ENCODE data around the gene FMNL2.

Gene FMNL2

DNA sequence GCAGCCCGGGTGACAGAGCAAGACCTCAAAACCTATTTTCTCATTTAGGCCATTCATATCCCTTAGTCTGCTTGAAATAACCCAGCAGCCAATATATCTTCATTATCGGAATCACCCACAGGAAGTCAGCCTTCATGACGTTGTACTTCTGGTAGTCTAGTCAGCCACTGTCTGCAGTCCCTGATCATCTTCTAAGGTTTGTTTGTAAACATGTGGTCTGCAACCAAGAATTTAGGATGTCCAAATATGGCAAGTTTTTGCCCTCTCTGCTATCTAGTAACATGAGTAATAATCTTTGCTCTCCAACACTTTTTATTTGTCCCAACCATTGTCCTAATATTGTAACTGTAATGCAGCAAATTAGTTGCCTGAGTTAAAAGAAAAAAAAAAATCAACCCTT is 289.8 kb downstream of the FMNL2 start:
- no peak for DNase-seq

- DNase-seq: peak; percentile 59
Observed at GRCh38 chr2:152626911-152627339, 292.0 kb downstream of the FMNL2 start.

GRCh38 chr2:152627351-152627957 is 292.5 kb downstream of the FMNL2 start:
- peak; percentile 36 for DNase-seq

- no peak for DNase-seq
Observed at GRCh38 chr2:152629202-152629601, 294.2 kb downstream of the FMNL2 start.

DNA sequence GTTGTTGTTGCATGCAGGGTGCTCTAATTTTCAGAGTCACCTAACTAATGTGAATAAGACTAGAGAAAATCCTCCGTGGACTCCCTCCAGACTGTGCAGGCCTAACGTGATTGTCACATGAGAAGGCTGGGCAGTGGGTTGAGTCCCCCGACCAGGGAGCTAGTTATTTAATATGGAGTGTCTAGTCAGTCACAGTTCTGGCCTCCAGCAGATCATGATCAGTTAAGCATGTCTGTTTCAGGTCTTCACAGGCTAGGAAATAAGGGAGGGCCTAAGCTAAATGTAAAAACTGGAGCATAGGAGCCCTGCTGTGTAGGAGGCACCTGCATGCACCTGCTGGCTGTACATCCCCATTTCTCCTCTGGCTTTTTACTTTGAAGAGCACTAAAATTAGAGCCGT is 295.5 kb downstream of the FMNL2 start:
- no peak for DNase-seq

GRCh38 chr2:152632736-152633135 is 297.8 kb downstream of the FMNL2 start:
- peak; percentile 32 for DNase-seq

DNA sequence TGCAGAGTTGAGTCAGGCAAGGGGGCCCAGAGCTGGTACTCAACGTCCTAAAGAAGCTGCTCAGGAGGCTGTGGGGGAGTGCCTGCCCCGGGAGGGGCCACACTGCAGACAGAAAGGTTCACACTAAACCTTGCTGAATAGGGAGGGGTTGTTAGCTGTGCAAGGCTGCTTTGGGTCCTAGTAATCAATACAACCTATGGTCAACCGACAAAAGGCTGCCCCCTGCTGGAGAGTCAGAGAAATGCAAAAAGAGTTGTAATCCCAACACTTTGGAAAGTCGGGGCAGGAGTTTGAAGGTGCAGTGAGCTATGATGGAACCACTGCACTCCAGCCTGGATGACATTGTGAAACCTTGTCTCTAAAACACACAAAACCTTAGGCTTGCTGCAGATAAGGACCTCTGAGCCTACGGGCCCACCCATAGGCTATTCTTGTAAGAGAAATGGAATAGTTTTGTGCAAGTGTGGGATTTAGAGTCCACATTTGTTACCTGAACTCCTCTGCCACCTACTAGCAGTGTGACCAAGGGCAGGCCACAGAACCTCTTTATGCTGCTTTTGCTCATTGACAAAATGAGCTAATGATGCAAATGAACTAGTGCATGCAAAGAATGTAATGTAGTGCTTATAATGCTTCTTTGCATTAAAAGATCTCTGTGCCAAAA is 300.8 kb downstream of the FMNL2 start:
- DNase-seq: peak; percentile 59

GRCh38 chr2:152637251-152637650 is 302.3 kb downstream of the FMNL2 start:
- DNase-seq: no peak

- DNase-seq: no peak
Observed at GRCh38 chr2:152638056-152638455, 303.1 kb downstream of the FMNL2 start.

GRCh38 chr2:152638590-152638989 is 303.6 kb downstream of the FMNL2 start:
- no peak for DNase-seq

DNA sequence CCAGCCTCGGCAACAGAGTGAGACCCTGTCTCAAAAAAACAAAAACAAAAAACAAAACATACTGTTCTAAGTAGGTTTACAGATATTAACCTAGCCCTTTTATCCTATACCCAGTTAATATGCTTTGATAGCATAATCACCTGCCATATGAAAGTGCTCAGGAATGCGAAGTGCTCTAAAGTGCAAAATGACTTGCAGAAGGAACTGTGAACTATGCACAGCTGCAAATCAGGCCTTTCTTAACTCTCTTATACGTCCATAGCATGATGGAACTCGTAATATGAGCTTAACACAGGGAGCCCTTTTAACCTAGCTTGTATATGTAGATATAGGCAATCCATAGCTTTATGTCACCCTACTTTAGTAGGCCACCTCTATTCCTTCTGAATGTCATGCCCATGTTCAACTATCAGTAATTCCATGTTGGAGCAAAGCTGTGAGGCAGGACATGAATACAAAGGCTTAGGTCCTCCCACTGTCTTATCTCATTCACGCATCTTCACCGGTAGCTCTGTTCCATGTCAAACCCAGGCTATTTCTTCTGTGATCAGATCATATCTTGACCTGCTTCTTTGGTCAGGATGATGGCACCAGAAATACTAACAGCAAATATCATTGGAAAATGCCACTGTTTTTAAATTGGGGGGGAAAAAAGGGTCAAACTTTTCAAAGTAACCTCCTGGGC is 309.4 kb downstream of the FMNL2 start:
- no peak for DNase-seq

DNA sequence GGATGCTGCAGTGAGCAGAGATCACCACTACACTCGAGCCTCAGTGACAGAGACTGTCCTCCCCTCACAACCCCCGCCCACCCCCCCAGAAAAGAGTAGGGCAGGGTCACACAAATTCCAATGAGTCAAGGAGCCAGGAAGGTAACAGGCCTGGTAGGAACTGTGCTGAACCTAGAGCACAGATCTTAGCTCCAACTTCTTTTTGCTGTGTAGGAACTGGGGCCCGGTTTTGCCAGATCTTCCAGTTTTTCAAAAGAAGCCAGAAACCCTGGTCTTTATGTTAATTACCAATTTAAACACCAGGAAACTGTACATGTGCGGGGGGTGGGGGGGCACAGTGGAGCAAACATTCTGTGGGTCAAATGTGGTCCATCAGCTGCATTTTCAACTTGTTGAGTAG is 311.3 kb downstream of the FMNL2 start:
- DNase-seq: no peak

DNA sequence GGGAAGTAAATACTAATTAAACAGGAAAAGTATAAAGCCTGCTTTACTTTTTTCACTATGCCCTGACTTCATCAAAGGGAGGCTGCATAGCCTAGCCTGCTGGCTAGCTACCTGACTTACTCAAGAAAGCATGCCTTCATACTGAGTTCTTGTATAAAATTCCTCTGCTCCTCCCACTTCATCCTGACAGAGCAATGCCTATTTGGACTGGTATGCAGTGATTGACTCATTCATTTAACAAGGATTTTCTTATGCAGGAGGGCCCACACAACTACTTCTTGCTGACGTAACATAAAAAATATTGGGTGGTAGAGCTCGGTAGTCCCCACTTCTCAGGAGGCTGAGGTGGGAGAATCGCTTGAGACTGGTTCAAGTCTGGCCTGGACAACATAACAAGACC is 311.8 kb downstream of the FMNL2 start:
- DNase-seq: peak; percentile 91

DNA sequence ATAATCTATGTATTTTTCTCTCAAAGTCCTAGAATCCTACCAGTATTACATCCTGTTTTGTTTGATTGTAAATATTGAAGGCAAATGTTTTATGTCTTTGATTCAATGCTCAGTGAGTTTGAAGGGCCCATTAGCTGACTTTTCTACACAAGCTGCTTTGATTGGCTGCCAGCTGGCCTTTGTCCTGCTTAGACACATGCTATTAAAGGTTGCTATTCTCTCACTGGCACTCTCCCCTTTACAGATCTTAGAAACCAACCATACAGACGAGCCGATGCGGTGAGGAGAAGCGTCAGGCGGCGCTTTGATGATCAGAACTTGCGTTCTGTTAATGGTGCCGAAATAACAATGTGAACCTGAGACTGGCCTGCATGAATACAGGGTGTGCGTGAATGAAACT is 312.6 kb downstream of the FMNL2 start:
- peak; percentile 48 for DNase-seq

- no peak for DNase-seq
Observed at GRCh38 chr2:152648336-152648735, 313.4 kb downstream of the FMNL2 start.

DNA sequence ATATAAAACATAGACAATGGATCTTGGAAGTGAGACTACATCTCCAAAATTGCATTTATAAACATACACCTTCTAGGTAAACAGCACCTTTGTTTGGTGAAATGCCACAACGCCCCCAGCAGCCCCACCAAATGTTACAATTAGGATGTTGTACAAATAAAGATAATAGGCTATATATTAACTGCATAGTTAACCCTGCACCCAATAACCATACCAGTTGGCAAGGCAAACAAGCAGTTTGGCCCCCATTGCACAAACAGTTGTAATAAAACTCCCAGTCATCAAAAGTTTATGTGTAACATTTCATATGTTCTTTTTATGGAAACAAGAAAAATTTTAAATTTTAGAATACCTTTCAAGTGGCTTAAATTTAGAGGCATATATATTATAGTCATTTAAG is 315.0 kb downstream of the FMNL2 start:
- no peak for DNase-seq

DNA sequence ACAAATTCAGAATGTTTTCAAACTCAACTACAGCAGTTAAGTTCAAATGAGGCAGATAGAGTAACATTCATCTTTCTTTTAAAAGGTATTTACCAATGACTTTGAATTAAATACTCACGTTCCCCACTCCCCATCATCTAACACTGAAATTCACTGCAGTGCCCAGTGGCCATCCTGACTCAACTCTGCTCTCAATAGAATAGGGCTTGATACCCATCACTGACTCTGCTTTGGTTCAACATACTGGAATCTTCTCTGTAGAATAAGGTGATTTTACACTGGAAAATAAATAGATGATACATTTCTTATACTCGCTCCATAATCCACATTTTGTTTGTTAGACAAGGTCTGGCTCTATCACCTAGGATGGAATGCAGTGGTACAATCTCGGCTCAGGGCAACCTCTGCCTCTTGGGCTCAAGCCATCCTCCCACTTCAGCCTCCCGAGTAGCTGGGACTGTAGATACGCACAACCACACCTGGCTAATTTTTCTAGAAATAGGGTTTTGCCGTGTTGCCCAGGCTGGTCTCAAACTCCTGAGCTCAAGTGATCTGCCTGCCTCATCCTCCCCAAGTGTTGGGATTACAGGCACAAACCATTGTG is 315.9 kb downstream of the FMNL2 start:
- no peak for DNase-seq

DNA sequence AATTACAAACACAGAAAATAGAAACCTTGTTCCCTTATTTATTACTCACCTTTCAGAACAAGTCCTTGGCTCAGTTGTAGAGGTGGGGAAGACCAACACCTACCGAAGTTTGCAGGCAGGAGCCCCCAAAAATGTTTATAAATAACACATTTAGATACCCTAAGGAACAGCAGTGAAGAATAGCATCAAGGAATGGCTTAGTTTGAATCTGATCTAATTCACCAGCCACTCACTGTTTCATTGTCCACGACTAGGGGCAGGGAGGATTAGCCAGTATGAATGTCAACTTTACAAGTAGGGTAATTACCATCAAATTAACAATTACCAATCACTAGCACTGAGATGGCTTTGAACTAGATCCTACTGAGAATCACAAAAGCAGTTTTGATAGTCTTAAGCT is 316.9 kb downstream of the FMNL2 start:
- DNase-seq: no peak

DNA sequence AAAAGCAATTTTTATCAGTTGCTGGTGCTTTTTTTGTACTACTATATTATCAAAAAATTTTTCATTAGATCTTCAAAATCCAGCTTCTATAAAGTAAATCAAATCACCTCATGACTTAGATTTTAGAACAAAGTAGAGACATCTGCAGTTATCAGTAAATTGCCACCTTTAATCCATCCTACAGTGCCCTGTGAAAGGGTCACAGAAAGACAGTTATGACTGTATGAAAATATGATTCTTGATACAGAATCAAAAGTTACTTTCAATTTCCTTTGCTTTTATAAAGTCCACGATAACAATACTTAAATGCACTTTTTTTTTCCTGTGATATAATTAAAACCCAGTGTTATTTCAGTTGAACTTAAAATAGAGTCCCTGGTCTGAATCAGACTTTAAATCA is 320.9 kb downstream of the FMNL2 start:
- no peak for DNase-seq

DNA sequence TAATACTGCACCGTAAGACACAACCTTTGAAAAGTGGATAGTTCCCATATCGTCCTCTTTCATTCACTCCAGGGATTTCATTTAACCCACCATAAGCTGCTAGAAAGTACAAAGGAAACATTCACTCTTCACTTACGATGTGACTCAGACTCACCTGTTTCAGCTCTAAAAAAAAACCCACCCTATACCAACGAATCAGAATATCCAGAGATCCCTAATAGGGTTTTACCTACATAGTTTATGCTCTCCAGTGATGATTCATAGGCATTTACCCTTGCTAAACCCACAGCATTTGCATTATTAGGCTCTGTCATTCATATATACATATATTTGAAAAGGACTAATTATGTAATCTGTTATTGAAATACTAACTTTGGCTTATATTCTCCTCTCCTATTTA is 322.1 kb downstream of the FMNL2 start:
- DNase-seq: no peak

- no peak for DNase-seq
Observed at GRCh38 chr2:152658221-152658620, 323.2 kb downstream of the FMNL2 start.

GRCh38 chr2:152661076-152661475 is 326.1 kb downstream of the FMNL2 start:
- no peak for DNase-seq

DNA sequence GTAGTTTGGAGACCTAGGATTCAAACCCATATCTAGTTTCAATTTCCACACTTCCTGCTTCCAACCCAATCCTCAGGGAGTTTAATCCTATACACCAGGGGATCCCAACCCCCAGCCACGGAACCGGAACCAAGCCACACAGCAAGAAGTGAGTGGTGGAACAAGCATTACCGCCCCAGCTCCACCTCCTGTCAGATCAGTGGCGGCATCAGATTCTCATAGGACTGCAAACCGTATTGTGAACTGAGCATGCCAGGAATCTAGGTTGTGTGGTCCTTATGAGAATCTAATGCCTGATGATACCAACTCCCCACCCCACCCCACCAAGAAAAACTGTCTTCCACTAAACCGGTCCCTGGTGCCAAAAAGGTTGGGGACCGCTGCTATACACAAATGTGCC is 329.8 kb downstream of the FMNL2 start:
- DNase-seq: no peak

GRCh38 chr2:152674334-152674733 is 339.4 kb downstream of the FMNL2 start:
- DNase-seq: no peak

All from fibroblast of upper back skin (primary cell).